Endothelial cell of umbilical vein (primary cell): ENCODE measurements around the gene PIP5K1A.

Experiments used
- CTCF ChIP-seq, 2 donors: IDR thresholded peaks; 1 replicate in 1 of 2; 2 replicates in 1 of 2; pipeline ENCODE4 v1.5.1; 2011; ENCODE audit warnings: low read length in 2 of 2, mild to moderate bottlenecking in 2 of 2, moderate library complexity in 2 of 2, control low read depth in 1 of 2, inconsistent platforms in 1 of 2, low read depth in 1 of 2; ENCODE audit not compliant: insufficient read depth in 1 of 2; ENCODE audit errors: extremely low read depth in 1 of 2
- EZH2 ChIP-seq: IDR thresholded peaks from 2 replicates; pipeline ENCODE4 v1.6.1; 2012; ENCODE audit warnings: borderline replicate concordance, low read depth, mild to moderate bottlenecking, moderate library complexity, low read length, inconsistent platforms; ENCODE audit not compliant: severe bottlenecking

- TF ChIP-seq EZH2 (no peak), CTCF (IDR thresholded peaks at IDR 0.05; ENCODE audit: extremely low read depth in 1 of 2, insufficient read depth in 1 of 2, low read depth in 1 of 2, low read length in 2 of 2) (no peak)
Observed at GRCh38 chr1:151266821-151267220, 68.5 kb downstream of the PIP5K1A start.
